Stimulated activated naive CD4-positive, alpha-beta T cell treated with Interleukin-2 at 50 U/mL for 16 hours (primary cell): ENCODE measurements around the gene PREX1.

ENCODE experiments used
- DNase-seq: peaks from one replicate; lab custom pipeline; 2025; lab: John Stamatoyannopoulos, UW

The PREX1 gene

GRCh38 chr20:48735112-48735511 is 92.7 kb downstream of the PREX1 start:
- DNase-seq = no peak

- DNase-seq = no peak
These were observed 93.6 kb downstream of the PREX1 start for GRCh38 chr20:48734104-48734749.

- no peak for DNase-seq
These were observed 94.5 kb downstream of the PREX1 start for GRCh38 chr20:48733296-48733790.

- no peak for DNase-seq
These were observed 95.5 kb downstream of the PREX1 start for GRCh38 chr20:48732081-48732829.

- no peak for DNase-seq
These were observed 96.3 kb downstream of the PREX1 start for GRCh38 chr20:48731536-48731935.

- no peak for DNase-seq
These were observed 96.8 kb downstream of the PREX1 start for GRCh38 chr20:48730977-48731376.

- no peak for DNase-seq
These were observed 98.3 kb downstream of the PREX1 start for GRCh38 chr20:48729538-48729937.

GRCh38 chr20:48728042-48728825 is 99.6 kb downstream of the PREX1 start:
- no peak for DNase-seq

- no peak for DNase-seq
These were observed 100.6 kb downstream of the PREX1 start for GRCh38 chr20:48727226-48727625.

- no peak for DNase-seq
These were observed 102.2 kb downstream of the PREX1 start for GRCh38 chr20:48725555-48725991.

- no peak for DNase-seq
These were observed 102.8 kb downstream of the PREX1 start for GRCh38 chr20:48724891-48725554.

GRCh38 chr20:48724382-48724781 is 103.4 kb downstream of the PREX1 start:
- DNase-seq = no peak

- no peak for DNase-seq
These were observed 104.2 kb downstream of the PREX1 start for GRCh38 chr20:48723308-48724264.

- DNase-seq = no peak
These were observed 105.0 kb downstream of the PREX1 start for GRCh38 chr20:48722737-48723191.

GRCh38 chr20:48722002-48722731 is 105.6 kb downstream of the PREX1 start:
- no peak for DNase-seq

- no peak for DNase-seq
These were observed 106.3 kb downstream of the PREX1 start for GRCh38 chr20:48721324-48722001.

- DNase-seq = no peak
These were observed 107.4 kb downstream of the PREX1 start for GRCh38 chr20:48720256-48720985.

- DNase-seq = no peak
These were observed 108.1 kb downstream of the PREX1 start for GRCh38 chr20:48719598-48720255.
